ENCODE measurements around the gene CSGALNACT2.

The CSGALNACT2 gene

GRCh38 chr10:43186150-43186549, 47.9 kb downstream of the CSGALNACT2 start:
- Mint-ChIP-seq H3K27me3 (ENCODE audit: low read depth) (no peaks in the 10 kb centered on the region), H3K36me3 (ENCODE audit: low read depth) (peaks cover 55% of the 10 kb centered on the region), H3K27ac (no peak overlapping the region), H3K4me3 (no peak overlapping the region), H3K4me1 (ENCODE audit: low read depth) (peaks cover 2% of the 10 kb centered on the region), H3K9me3 (no peaks in the 10 kb centered on the region)
- no peak for DNase-seq (ENCODE audit: low spot score)

GRCh38 chr10:43187213-43187612, 49.0 kb downstream of the CSGALNACT2 start:
- H3K4me3 Mint-ChIP-seq: no peak overlapping the region
- no peak for DNase-seq (ENCODE audit: low spot score)
- peaks cover 2% of the 10 kb centered on the region for H3K4me1 Mint-ChIP-seq (ENCODE audit: low read depth)
- no peaks in the 10 kb centered on the region for H3K27me3 Mint-ChIP-seq (ENCODE audit: low read depth)
- H3K27ac Mint-ChIP-seq: no peak overlapping the region
- peaks cover 51% of the 10 kb centered on the region for H3K36me3 Mint-ChIP-seq (ENCODE audit: low read depth)
- H3K9me3 Mint-ChIP-seq: no peaks in the 10 kb centered on the region

- Mint-ChIP-seq H3K27me3 (ENCODE audit: low read depth) (no peaks in the 10 kb centered on the region), H3K4me1 (ENCODE audit: low read depth) (peaks cover 2% of the 10 kb centered on the region), H3K36me3 (ENCODE audit: low read depth) (peaks cover 40% of the 10 kb centered on the region), H3K9me3 (no peaks in the 10 kb centered on the region), H3K27ac (no peak overlapping the region), H3K4me3 (no peak overlapping the region)
- no peak for DNase-seq (ENCODE audit: low spot score)
Observed at GRCh38 chr10:43188702-43189101, 50.5 kb downstream of the CSGALNACT2 start.

- DNase-seq (ENCODE audit: low spot score): no peak
- no peaks in the 10 kb centered on the region for H3K27me3 Mint-ChIP-seq (ENCODE audit: low read depth)
- peaks cover 35% of the 10 kb centered on the region for H3K36me3 Mint-ChIP-seq (ENCODE audit: low read depth)
- peaks cover 2% of the 10 kb centered on the region for H3K4me1 Mint-ChIP-seq (ENCODE audit: low read depth)
- no peak overlapping the region for H3K4me3 Mint-ChIP-seq
- no peak overlapping the region for H3K27ac Mint-ChIP-seq
- no peaks in the 10 kb centered on the region for H3K9me3 Mint-ChIP-seq
Observed at GRCh38 chr10:43190289-43190688, 52.0 kb downstream of the CSGALNACT2 start.

GRCh38 chr10:43190775-43191174, 52.5 kb downstream of the CSGALNACT2 start:
- Mint-ChIP-seq H3K9me3 (no peaks in the 10 kb centered on the region), H3K4me1 (ENCODE audit: low read depth) (peaks cover 2% of the 10 kb centered on the region), H3K36me3 (ENCODE audit: low read depth) (peaks cover 33% of the 10 kb centered on the region), H3K4me3 (no peak overlapping the region), H3K27me3 (ENCODE audit: low read depth) (no peaks in the 10 kb centered on the region), H3K27ac (no peak overlapping the region)
- DNase-seq (ENCODE audit: low spot score): no peak

- Mint-ChIP-seq H3K36me3 (ENCODE audit: low read depth) (peaks cover 21% of the 10 kb centered on the region), H3K4me3 (no peak overlapping the region), H3K9me3 (no peaks in the 10 kb centered on the region), H3K27me3 (ENCODE audit: low read depth) (no peaks in the 10 kb centered on the region), H3K4me1 (ENCODE audit: low read depth) (peaks cover 2% of the 10 kb centered on the region), H3K27ac (no peak overlapping the region)
- DNase-seq (ENCODE audit: low spot score): no peak
Observed at GRCh38 chr10:43192884-43193283, 54.6 kb downstream of the CSGALNACT2 start.

GRCh38 chr10:43193496-43194080, 55.3 kb downstream of the CSGALNACT2 start:
- H3K9me3 Mint-ChIP-seq: no peaks in the 10 kb centered on the region
- peaks cover 2% of the 10 kb centered on the region for H3K4me1 Mint-ChIP-seq (ENCODE audit: low read depth)

GRCh38 chr10:43194266-43194665, 56.0 kb downstream of the CSGALNACT2 start:
- Mint-ChIP-seq H3K4me3 (no peak overlapping the region), H3K9me3 (no peaks in the 10 kb centered on the region), H3K36me3 (ENCODE audit: low read depth) (peaks cover 9% of the 10 kb centered on the region), H3K27ac (no peak overlapping the region), H3K4me1 (ENCODE audit: low read depth) (no peaks in the 10 kb centered on the region), H3K27me3 (ENCODE audit: low read depth) (no peaks in the 10 kb centered on the region)
- DNase-seq (ENCODE audit: low spot score): no peak

More at GRCh38 chr10:43193496-43194080, 55.3 kb downstream of the CSGALNACT2 start:
- Mint-ChIP-seq H3K27ac (no peak overlapping the region), H3K4me3 (no peak overlapping the region), H3K27me3 (ENCODE audit: low read depth) (no peaks in the 10 kb centered on the region), H3K36me3 (ENCODE audit: low read depth) (peaks cover 15% of the 10 kb centered on the region)
- DNase-seq (ENCODE audit: low spot score): no peak

GRCh38 chr10:43194859-43195258, 56.6 kb downstream of the CSGALNACT2 start:
- Mint-ChIP-seq H3K9me3 (no peaks in the 10 kb centered on the region), H3K27ac (no peak overlapping the region), H3K36me3 (ENCODE audit: low read depth) (peaks cover 8% of the 10 kb centered on the region), H3K4me1 (ENCODE audit: low read depth) (no peaks in the 10 kb centered on the region), H3K27me3 (ENCODE audit: low read depth) (no peaks in the 10 kb centered on the region), H3K4me3 (no peak overlapping the region)
- no peak for DNase-seq (ENCODE audit: low spot score)

- no peak for DNase-seq (ENCODE audit: low spot score)
- peaks cover 8% of the 10 kb centered on the region for H3K36me3 Mint-ChIP-seq (ENCODE audit: low read depth)
- H3K27ac Mint-ChIP-seq: no peak overlapping the region
Observed at GRCh38 chr10:43195557-43195956, 57.3 kb downstream of the CSGALNACT2 start.

GRCh38 chr10:43196131-43196980, 58.1 kb downstream of the CSGALNACT2 start:
- H3K27me3 Mint-ChIP-seq (ENCODE audit: low read depth): no peaks in the 10 kb centered on the region
- H3K4me1 Mint-ChIP-seq (ENCODE audit: low read depth): no peaks in the 10 kb centered on the region
- no peaks in the 10 kb centered on the region for H3K9me3 Mint-ChIP-seq
- no peak overlapping the region for H3K4me3 Mint-ChIP-seq
- no peak overlapping the region for H3K27ac Mint-ChIP-seq
- H3K36me3 Mint-ChIP-seq (ENCODE audit: low read depth): peaks cover 5% of the 10 kb centered on the region
- no peak for DNase-seq (ENCODE audit: low spot score)

More at GRCh38 chr10:43195557-43195956, 57.3 kb downstream of the CSGALNACT2 start:
- H3K4me1 Mint-ChIP-seq (ENCODE audit: low read depth): no peaks in the 10 kb centered on the region
- H3K9me3 Mint-ChIP-seq: no peaks in the 10 kb centered on the region
- no peak overlapping the region for H3K4me3 Mint-ChIP-seq
- no peaks in the 10 kb centered on the region for H3K27me3 Mint-ChIP-seq (ENCODE audit: low read depth)

GRCh38 chr10:43196981-43197833, 59.0 kb downstream of the CSGALNACT2 start:
- no peaks in the 10 kb centered on the region for H3K9me3 Mint-ChIP-seq
- peaks cover 3% of the 10 kb centered on the region for H3K4me1 Mint-ChIP-seq (ENCODE audit: low read depth)
- H3K36me3 Mint-ChIP-seq (ENCODE audit: low read depth): peaks cover 1% of the 10 kb centered on the region
- H3K27me3 Mint-ChIP-seq (ENCODE audit: low read depth): no peaks in the 10 kb centered on the region
- DNase-seq (ENCODE audit: low spot score): no peak
- no peak overlapping the region for H3K27ac Mint-ChIP-seq
- H3K4me3 Mint-ChIP-seq: no peak overlapping the region

- Mint-ChIP-seq H3K9me3 (no peaks in the 10 kb centered on the region), H3K4me3 (no peak overlapping the region), H3K4me1 (ENCODE audit: low read depth) (peaks cover 3% of the 10 kb centered on the region), H3K27me3 (ENCODE audit: low read depth) (no peaks in the 10 kb centered on the region), H3K36me3 (ENCODE audit: low read depth) (no peaks in the 10 kb centered on the region), H3K27ac (no peak overlapping the region)
- no peak for DNase-seq (ENCODE audit: low spot score)
Observed at GRCh38 chr10:43197834-43198681, 59.8 kb downstream of the CSGALNACT2 start.

Measured in T-helper 2 cell treated with Interferon-gamma antibody and Interleukin-4, amounts not matched to agents 5 μg/mL and 100 μg/mL, for 36 hours (primary cell).